ENCODE measurements around the gene DYRK3. TPM values are rescaled to one million over a fixed set of nuclear protein-coding genes. Genes with fewer than 3 reads are reported as not detected.

The DYRK3 gene
- total and polyA plus RNA-seq, 9 of the 15 experiments (the other 6 are each of a cell fraction or from before 2014, with no cell fraction given): 4.5 to 33.7 (median 25.7) TPM

- TF ChIP-seq PYGO2 (tag; IDR thresholded peaks at IDR 0.05): 0 out of 2 replicates have a peak, but pooled peaks have one; percentile 21
- TF ChIP-seq TCF7 (IDR thresholded peaks at IDR 0.05; ENCODE audit: borderline replicate concordance): peak; percentile 62; the same call in 1 of the 2 replicates
- no peak for TF ChIP-seq TAF9B (IDR thresholded peaks at IDR 0.05; ENCODE audit: partially characterized antibody)
- no peak for TF ChIP-seq ZNF668 (CRISPR knock-in tag; IDR thresholded peaks at IDR 0.05)
- TF ChIP-seq MAFF (IDR thresholded peaks at IDR 0.05; ENCODE audit: low read length): no peak
- TF ChIP-seq MYC (IDR thresholded peaks at IDR 0.05; ENCODE audit: low read depth, low read length): 0 out of 2 replicates have a peak, but pooled peaks have one; percentile 7
- TF ChIP-seq MYC (CRISPR knock-in tag; IDR thresholded peaks at IDR 0.05; ENCODE audit: borderline replicate concordance, low read depth): no peak
- no peak for TF ChIP-seq ZZZ3 (IDR thresholded peaks at IDR 0.05)
- TF ChIP-seq ZNF584 (CRISPR knock-in tag; IDR thresholded peaks at IDR 0.05; ENCODE audit: low read depth): 0 out of 2 replicates have a peak, but pooled peaks have one; percentile 26
- TF ChIP-seq, protein P1, sequence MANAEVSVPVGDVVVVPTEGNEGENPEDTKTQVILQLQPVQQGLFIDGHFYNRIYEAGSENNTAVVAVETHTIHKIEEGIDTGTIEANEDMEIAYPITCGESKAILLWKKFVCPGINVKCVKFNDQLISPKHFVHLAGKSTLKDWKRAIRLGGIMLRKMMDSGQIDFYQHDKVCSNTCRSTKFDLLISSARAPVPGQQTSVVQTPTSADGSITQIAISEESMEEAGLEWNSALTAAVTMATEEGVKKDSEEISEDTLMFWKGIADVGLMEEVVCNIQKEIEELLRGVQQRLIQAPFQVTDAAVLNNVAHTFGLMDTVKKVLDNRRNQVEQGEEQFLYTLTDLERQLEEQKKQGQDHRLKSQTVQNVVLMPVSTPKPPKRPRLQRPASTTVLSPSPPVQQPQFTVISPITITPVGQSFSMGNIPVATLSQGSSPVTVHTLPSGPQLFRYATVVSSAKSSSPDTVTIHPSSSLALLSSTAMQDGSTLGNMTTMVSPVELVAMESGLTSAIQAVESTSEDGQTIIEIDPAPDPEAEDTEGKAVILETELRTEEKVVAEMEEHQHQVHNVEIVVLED (CRISPR knock-in tag; IDR thresholded peaks at IDR 0.05): no peak
- peak in 1 of 2 experiments; percentile 46 for TF ChIP-seq AFF1 (IDR thresholded peaks at IDR 0.05; ENCODE audit: low read depth in 1 of 2, partially characterized antibody in 2 of 2)
- no peak for TF ChIP-seq CBX1 (IDR thresholded peaks at IDR 0.05; ENCODE audit: low read depth)
- TF ChIP-seq ZNF592 (IDR thresholded peaks at IDR 0.05): peak; percentile 76
- peak; percentile 47 for TF ChIP-seq SMAD4 (CRISPR knock-in tag; conservative IDR thresholded peaks at IDR 0.05)
- TF ChIP-seq CHAMP1 (IDR thresholded peaks at IDR 0.05): peak; percentile 79; the same call in 1 of the 2 replicates
Observed at GRCh38 chr1:206672011-206672688, 36.8 kb downstream of the DYRK3 start (continued).
